Measurements from ENCODE around the gene LMCD1. TPM values are rescaled to one million over a fixed set of nuclear protein-coding genes. Genes with fewer than 3 reads are reported as not detected.
A peak's percentile ranks its signal among the peaks of the same experiment; 100 is the strongest.

The LMCD1 gene
- total and polyA plus RNA-seq, 7 donors = 6.5 to 49.3 (median 16.2) TPM

GRCh38 chr3:8503461-8503860 is 1.8 kb downstream of the LMCD1 start:
- Histone ChIP-seq H3K36me3 (no peaks in the 10 kb centered on the region), H3K27ac (peak overlapping the region; percentile 3 to 51 (median 30)), H3K9me3 (no peaks in the 10 kb centered on the region), H3K4me1 (peaks cover 0 to 34% (median 28%) of the 10 kb centered on the region in 4 donors), H3K4me3 (peak overlapping the region in 2 of 4 donors; percentile 5 to 6), H3K27me3 (no peaks in the 10 kb centered on the region)
- TF ChIP-seq EP300 (IDR thresholded peaks at IDR 0.05) = no peak
- DNase-seq = no peak
- intact Hi-C loops (cut with DNase I) = loop anchor here (5.0 kb wide), 1 partner anchor 61 kb away; no protein-coding TSS in a partner anchor
- 82 to 90% methylated on average over 1 of the region's 1 CpG for WGBS, 2 donors

- no peaks in the 10 kb centered on the region for H3K36me3 ChIP-seq
- peaks cover 0 to 34% (median 28%) of the 10 kb centered on the region in 4 donors for H3K4me1 ChIP-seq
- peak overlapping the region in 1 of 4 donors; percentile 6 for H3K4me3 ChIP-seq
- WGBS, 2 donors = 62% methylated on average over 8 of the region's 8 CpGs
- peak overlapping the region in 3 of 4 donors; percentile 3 to 51 (median 41) for H3K27ac ChIP-seq
- no peaks in the 10 kb centered on the region for H3K27me3 ChIP-seq
- TF ChIP-seq EP300 (IDR thresholded peaks at IDR 0.05) (no peak), POLR2AphosphoS5 (IDR thresholded peaks at IDR 0.05) (no peak), POLR2A (IDR thresholded peaks at IDR 0.05) (no peak)
- TF ChIP-seq, protein P1, sequence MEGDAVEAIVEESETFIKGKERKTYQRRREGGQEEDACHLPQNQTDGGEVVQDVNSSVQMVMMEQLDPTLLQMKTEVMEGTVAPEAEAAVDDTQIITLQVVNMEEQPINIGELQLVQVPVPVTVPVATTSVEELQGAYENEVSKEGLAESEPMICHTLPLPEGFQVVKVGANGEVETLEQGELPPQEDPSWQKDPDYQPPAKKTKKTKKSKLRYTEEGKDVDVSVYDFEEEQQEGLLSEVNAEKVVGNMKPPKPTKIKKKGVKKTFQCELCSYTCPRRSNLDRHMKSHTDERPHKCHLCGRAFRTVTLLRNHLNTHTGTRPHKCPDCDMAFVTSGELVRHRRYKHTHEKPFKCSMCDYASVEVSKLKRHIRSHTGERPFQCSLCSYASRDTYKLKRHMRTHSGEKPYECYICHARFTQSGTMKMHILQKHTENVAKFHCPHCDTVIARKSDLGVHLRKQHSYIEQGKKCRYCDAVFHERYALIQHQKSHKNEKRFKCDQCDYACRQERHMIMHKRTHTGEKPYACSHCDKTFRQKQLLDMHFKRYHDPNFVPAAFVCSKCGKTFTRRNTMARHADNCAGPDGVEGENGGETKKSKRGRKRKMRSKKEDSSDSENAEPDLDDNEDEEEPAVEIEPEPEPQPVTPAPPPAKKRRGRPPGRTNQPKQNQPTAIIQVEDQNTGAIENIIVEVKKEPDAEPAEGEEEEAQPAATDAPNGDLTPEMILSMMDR (IDR thresholded peaks at IDR 0.05) = no peak
- intact Hi-C loops (cut with DNase I) = loop anchor here (5.0 kb wide), 1 partner anchor 62 kb away; no protein-coding TSS in a partner anchor
- no peaks in the 10 kb centered on the region for H3K9me3 ChIP-seq
- no peak for DNase-seq
Observed at GRCh38 chr3:8503871-8504610, 2.4 kb downstream of the LMCD1 start.

DNA sequence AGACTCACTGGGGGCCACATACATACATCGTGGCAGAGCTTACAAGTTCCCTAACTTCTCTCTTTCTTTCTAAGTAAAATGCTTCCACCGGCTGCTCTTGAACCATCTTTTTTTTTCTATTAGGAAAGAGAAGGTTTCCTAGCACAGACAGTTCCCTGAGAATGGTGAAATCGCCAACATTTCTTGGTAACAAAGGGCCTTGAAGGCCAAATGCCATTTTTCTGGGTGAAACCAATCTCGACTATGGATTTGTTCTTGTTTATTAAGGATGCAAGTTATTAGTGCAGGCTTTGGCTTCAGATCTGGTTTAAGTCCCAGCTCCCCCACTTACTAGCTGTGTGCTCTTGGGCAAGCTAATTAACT is 3.0 kb downstream of the LMCD1 start:
- intact Hi-C loops (cut with DNase I) = loop anchor here (5.0 kb wide), 1 partner anchor 62 kb away; no protein-coding TSS in a partner anchor
- peaks cover 0 to 34% (median 28%) of the 10 kb centered on the region in 4 donors for H3K4me1 ChIP-seq
- H3K36me3 ChIP-seq = no peaks in the 10 kb centered on the region
- H3K4me3 ChIP-seq = no peak overlapping the region
- peak overlapping the region in 1 of 4 donors; percentile 51 for H3K27ac ChIP-seq
- TF ChIP-seq EP300 (IDR thresholded peaks at IDR 0.05) (no peak), POLR2AphosphoS5 (IDR thresholded peaks at IDR 0.05) (no peak), POLR2A (IDR thresholded peaks at IDR 0.05) (no peak)
- TF ChIP-seq, protein P1 (IDR thresholded peaks at IDR 0.05) = no peak
- DNase-seq = no peak
- 70 to 72% methylated on average over 4 of the region's 4 CpGs for WGBS, 2 donors
- H3K9me3 ChIP-seq = no peaks in the 10 kb centered on the region
- H3K27me3 ChIP-seq = no peaks in the 10 kb centered on the region

DNA sequence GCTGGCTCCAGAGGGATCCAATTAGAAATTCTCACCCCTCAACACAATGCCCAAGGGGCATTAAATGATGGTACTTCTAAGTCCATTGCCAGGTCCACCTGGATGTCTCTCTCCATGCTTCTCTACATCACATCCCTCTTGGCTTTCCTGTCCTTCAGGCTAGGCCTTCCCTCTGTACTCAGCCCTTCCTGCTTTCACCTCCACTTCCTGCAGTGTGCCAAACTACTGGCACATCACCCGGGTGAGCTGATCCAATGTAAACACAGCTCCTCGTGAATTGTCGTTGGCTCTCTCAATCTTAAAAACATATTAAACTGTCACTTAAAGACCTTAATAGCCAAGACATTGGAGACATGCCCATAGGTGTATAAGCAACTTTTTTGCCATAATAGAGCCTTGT is 4.0 kb downstream of the LMCD1 start:
- WGBS, 2 donors = 8 to 56% methylated on average over 3 of the region's 3 CpGs
- Histone ChIP-seq H3K9me3 (no peaks in the 10 kb centered on the region), H3K4me3 (no peak overlapping the region), H3K36me3 (no peaks in the 10 kb centered on the region), H3K27ac (peak overlapping the region in 3 of 4 donors; percentile 19 to 51 (median 32)), H3K4me1 (peaks cover 0 to 29% (median 23%) of the 10 kb centered on the region in 4 donors), H3K27me3 (no peaks in the 10 kb centered on the region)
- TF ChIP-seq POLR2A (IDR thresholded peaks at IDR 0.05) (no peak), POLR2AphosphoS5 (IDR thresholded peaks at IDR 0.05) (peak in 2 of 4 donors; percentile 14 to 52)
- no peak for DNase-seq
- intact Hi-C loops (cut with DNase I) = no loop called here

DNA sequence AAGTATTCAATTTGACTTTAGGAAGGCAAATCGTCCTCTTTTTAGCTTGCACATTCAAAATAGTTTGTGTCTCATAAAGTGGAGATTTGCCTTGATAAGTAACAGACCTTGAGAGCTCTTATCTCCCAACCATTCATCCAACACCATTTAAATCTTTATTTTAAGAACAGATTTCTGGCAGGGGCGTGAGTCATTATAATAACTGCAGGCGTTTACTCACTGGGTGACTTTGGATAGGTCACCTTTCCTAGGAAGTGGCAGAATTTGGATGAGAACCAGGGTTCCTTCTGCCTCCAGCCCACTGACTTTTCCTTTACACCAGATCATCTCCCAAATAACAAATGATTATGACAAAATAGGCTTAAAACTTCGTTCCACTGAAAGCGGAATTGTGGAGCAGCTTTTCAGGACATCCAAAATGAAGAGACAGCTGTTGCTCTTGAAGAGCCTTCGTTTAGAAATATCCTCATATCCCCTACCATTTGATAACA is 5.0 kb downstream of the LMCD1 start:
- 43 to 59% methylated on average over 6 of the region's 6 CpGs for WGBS, 2 donors
- intact Hi-C loops (cut with DNase I) = no loop called here
- H3K4me1 ChIP-seq = peaks cover 0 to 23% (median 17%) of the 10 kb centered on the region in 4 donors

More for the DNA sequence above, 5.0 kb downstream of the LMCD1 start:
- no peaks in the 10 kb centered on the region for H3K9me3 ChIP-seq
- no peaks in the 10 kb centered on the region for H3K27me3 ChIP-seq
- H3K27ac ChIP-seq = peak overlapping the region in 2 of 4 donors; percentile 23 to 51
- no peaks in the 10 kb centered on the region for H3K36me3 ChIP-seq
- H3K4me3 ChIP-seq = no peak overlapping the region
- TF ChIP-seq EP300 (IDR thresholded peaks at IDR 0.05) (no peak), POLR2A (IDR thresholded peaks at IDR 0.05) (no peak), POLR2AphosphoS5 (IDR thresholded peaks at IDR 0.05) (no peak)
- TF ChIP-seq, protein P1 (IDR thresholded peaks at IDR 0.05) = no peak
- no peak for DNase-seq

All from sigmoid colon (tissue), 7 donors.